Lower leg skin (tissue), 4 donors: ENCODE measurements around the gene F12. TPM values are rescaled to one million over a fixed set of nuclear protein-coding genes. Genes with fewer than 3 reads are reported as not detected.
A peak's percentile ranks its signal among the peaks of the same experiment; 100 is the strongest.

ENCODE experiments used
- DNase-seq, 2 donors: peaks; one replicate each; pipeline ENCODE4 v3.0.0-alpha.2; 2019; ENCODE audit warnings: low spot score in 2 of 2
- H3K4me3 ChIP-seq: fragments of 200-600 bp; sonication (generic); 2 replicates; pipeline ENCODE4 v1.5.1; 2017; ENCODE audit warnings: mild to moderate bottlenecking, low read depth; ENCODE audit not compliant: poor library complexity, severe bottlenecking
- POLR2A ChIP-seq, 2 donors: fragments of 450-650 bp; IDR thresholded peaks; one replicate each; pipeline ENCODE4 v1.6.1; 2016 to 2017; ENCODE audit warnings: antibody characterized with exemption in 2 of 2, mild to moderate bottlenecking in 1 of 2, moderate library complexity in 1 of 2
- WGBS, 2 donors: methylation state at CpG; one replicate each; pipeline ENCODE4 v1.1.5; 2018; 5-methylcytosine and 5-hydroxymethylcytosine counted together
- intact Hi-C: fragments of 100-400 bp; cut with DNase I; formaldehyde crosslinking; loops from one replicate; pipeline ENCODE4 v1.15.0; 2023; ENCODE audit warnings: low total_unique reads
- total RNA-seq, 4 donors: library from RNA; depleted of rRNA; stranded (reverse); fragments of >200 nt; gene quantifications; one replicate each; pipeline ENCODE4 v1.1.0, GENCODE V29; 2016
- TF ChIP-seq, protein P1 (sequence below), 3 donors: fragments of 450-650 bp; IDR thresholded peaks; one replicate each; pipeline ENCODE4 v1.5.1; 2016; ENCODE audit warnings: antibody characterized with exemption in 3 of 3, mild to moderate bottlenecking in 3 of 3, moderate library complexity in 2 of 3

F12 gene
- total RNA-seq, 4 donors from 2014 or later = 1.9 to 14.5 (median 10.1) TPM

GRCh38 chr5:177405805-177406204 lies 3.6 kb downstream of the F12 start:
- TF ChIP-seq POLR2A (IDR thresholded peaks at IDR 0.05) = no peak
- TF ChIP-seq, protein P1, sequence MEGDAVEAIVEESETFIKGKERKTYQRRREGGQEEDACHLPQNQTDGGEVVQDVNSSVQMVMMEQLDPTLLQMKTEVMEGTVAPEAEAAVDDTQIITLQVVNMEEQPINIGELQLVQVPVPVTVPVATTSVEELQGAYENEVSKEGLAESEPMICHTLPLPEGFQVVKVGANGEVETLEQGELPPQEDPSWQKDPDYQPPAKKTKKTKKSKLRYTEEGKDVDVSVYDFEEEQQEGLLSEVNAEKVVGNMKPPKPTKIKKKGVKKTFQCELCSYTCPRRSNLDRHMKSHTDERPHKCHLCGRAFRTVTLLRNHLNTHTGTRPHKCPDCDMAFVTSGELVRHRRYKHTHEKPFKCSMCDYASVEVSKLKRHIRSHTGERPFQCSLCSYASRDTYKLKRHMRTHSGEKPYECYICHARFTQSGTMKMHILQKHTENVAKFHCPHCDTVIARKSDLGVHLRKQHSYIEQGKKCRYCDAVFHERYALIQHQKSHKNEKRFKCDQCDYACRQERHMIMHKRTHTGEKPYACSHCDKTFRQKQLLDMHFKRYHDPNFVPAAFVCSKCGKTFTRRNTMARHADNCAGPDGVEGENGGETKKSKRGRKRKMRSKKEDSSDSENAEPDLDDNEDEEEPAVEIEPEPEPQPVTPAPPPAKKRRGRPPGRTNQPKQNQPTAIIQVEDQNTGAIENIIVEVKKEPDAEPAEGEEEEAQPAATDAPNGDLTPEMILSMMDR (IDR thresholded peaks at IDR 0.05) = no peak
- intact Hi-C loops = loop anchor here (2.0 kb wide), 1 partner anchor 49 kb away; no protein-coding TSS in a partner anchor

DNA sequence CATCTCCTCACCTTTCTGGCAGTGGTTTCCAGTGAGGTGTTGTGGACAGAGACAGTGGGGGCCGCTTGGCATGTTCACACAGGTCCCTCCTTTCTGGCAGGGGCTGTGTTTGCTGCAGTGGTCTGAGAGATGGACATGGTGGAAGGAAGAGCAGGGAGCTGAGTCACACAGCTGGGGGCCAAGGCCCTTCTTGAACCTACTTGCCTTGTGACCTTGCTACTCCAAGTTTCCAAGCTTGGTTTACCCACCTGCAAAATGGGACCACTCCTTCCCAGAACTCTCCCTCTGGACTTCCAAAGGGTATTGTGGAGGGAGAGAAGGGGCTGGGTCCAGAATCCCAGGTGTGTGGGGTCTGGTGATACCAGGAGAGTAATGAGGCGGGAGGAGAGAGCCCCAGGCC lies 4.1 kb downstream of the F12 start:
- no peak for TF ChIP-seq POLR2A (IDR thresholded peaks at IDR 0.05)
- TF ChIP-seq, protein P1 (IDR thresholded peaks at IDR 0.05) = no peak
- no peak overlapping the region for H3K4me3 ChIP-seq
- no peak for DNase-seq
- 95 to 100% methylated on average over 1 to 2 of the region's 2 CpGs for WGBS, 2 donors
- intact Hi-C loops = loop anchor here (2.0 kb wide), 1 partner anchor 49 kb away; no protein-coding TSS in a partner anchor

More at GRCh38 chr5:177405805-177406204, 3.6 kb downstream of the F12 start:
- WGBS, 2 donors = 89 to 92% methylated on average over 5 of the region's 5 CpGs
- no peak overlapping the region for H3K4me3 ChIP-seq
- no peak for DNase-seq

- intact Hi-C loops = loop anchor here (2.0 to 5.0 kb wide), 2 partner anchors 50 to 98 kb away; no protein-coding TSS in a partner anchor
- WGBS, 2 donors = 29 to 37% methylated on average over 7 to 16 of the region's 16 CpGs
- DNase-seq = no peak
- TF ChIP-seq POLR2A (IDR thresholded peaks at IDR 0.05) = no peak
- TF ChIP-seq, protein P1 (IDR thresholded peaks at IDR 0.05) = no peak
- no peak overlapping the region for H3K4me3 ChIP-seq
These were observed 4.7 kb downstream of the F12 start for GRCh38 chr5:177404641-177405179.

- no peak for TF ChIP-seq POLR2A (IDR thresholded peaks at IDR 0.05)
- TF ChIP-seq, protein P1 (IDR thresholded peaks at IDR 0.05) = peak in 1 of 3 donors; percentile 65
- peak overlapping the region; percentile 39 for H3K4me3 ChIP-seq
- 0 to 1% methylated on average over 14 to 67 of the region's 93 CpGs for WGBS, 2 donors
- intact Hi-C loops = loop anchor here (2.0 to 5.0 kb wide), 2 partner anchors 51 to 98 kb away; no protein-coding TSS in a partner anchor
- peak; percentile 75 to 96 for DNase-seq
These were observed 5.3 kb downstream of the F12 start for GRCh38 chr5:177403792-177404640.

DNA sequence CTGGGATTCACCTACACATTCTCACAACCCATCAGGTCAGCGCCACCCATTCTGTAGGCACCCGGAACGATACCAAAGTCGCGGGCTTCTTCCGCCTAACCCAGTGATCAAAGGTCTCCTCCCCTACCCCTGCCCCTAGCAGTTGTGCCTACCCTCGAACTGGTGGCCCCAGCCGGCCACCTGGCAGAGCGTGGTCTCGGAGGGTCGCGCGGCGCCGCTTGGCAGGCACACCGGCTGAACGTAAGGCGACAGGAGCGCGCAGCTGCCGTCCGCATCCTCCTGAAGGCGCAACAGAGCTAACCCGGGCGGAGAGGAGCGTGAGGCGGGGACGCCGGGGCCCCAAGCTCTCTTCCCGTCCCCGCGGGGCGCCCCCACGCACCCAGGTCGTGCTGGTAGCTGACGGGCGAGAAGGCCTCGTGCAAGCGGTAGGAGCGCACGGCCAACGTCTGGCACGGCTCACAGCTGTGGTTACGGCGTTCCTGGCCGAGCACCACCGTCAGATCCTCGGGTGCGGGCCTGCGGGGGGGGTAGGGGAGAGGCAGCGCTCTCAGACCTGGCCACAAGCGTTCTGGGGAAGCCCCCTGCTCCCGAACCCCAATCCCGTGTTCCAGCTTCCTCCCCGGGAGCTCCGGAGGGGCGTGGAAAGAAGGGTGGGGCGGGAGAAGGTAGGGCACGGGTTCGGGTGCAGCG lies 6.1 kb downstream of the F12 start:
- no peak for TF ChIP-seq POLR2A (IDR thresholded peaks at IDR 0.05)
- TF ChIP-seq, protein P1 (IDR thresholded peaks at IDR 0.05) = no peak
- DNase-seq = peak in 1 of 2 donors; percentile 88
- intact Hi-C loops = loop anchor here (5.0 kb wide), 1 partner anchor 99 kb away; no protein-coding TSS in a partner anchor
- H3K4me3 ChIP-seq = no peak overlapping the region
- WGBS, 2 donors = 2 to 4% methylated on average over 18 of the region's 61 CpGs
